GM21447 (cell line): Measurements from ENCODE around the gene LAMTOR2.
"Not testable (repeated sequence)": the region's sequence is repeated elsewhere in the genome, so short reads cannot be mapped to it uniquely, and the experiment has no call there.

Experiments
- ATAC-seq: cut with Tn5 transposase; IDR thresholded peaks from one replicate; pipeline ENCODE4 v1.9.1; 2021; ENCODE audit not compliant: unreplicated experiment

LAMTOR2 gene

DNA sequence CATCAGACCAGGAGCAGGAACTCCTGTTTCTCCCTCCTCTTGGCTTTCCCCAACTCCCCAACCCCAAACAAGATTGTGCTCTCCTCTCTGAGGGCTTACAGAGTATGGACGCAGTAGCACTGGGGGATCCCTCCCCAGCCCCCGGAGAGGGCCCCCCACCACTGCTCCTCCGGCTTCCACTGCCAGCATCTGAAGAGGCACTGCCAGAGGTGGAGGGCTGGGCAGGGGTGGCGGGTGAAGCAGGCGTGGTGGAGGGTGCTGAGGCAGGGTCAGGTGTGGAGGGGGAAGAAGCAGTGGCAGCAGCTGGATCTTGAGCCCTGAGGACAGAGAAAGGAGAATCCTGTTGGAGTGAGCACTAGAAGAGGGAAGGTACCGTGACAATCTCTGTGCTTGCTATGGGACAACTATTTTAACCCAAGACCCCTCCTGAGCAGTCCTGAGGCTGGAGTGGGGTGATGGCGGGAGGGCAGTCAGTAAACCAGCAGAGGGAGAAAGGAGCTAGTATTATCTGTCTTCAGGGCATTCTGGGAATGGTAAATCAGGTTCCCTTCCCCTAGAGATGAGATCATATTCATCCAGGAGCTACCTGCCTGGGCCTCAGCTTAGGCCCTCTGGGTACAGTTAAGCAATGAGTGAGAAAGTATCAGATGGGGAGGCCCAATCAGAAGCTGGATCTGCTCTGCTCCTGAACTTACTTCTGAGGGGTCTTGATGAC, 3.4 kb upstream of the LAMTOR2 start:
- no peak for ATAC-seq

GRCh38 chr1:156052862-156053767, 1.5 kb upstream of the LAMTOR2 start:
- ATAC-seq: no peak

- peak; percentile 31 for ATAC-seq
Observed at GRCh38 chr1:156053768-156054499, 648 bp upstream of the LAMTOR2 start, which contains the start of gene UBQLN4. UBQLN4 (minus strand) TSS chr1:156053798; CDS start chr1:156053701, 97 bp downstream.

DNA sequence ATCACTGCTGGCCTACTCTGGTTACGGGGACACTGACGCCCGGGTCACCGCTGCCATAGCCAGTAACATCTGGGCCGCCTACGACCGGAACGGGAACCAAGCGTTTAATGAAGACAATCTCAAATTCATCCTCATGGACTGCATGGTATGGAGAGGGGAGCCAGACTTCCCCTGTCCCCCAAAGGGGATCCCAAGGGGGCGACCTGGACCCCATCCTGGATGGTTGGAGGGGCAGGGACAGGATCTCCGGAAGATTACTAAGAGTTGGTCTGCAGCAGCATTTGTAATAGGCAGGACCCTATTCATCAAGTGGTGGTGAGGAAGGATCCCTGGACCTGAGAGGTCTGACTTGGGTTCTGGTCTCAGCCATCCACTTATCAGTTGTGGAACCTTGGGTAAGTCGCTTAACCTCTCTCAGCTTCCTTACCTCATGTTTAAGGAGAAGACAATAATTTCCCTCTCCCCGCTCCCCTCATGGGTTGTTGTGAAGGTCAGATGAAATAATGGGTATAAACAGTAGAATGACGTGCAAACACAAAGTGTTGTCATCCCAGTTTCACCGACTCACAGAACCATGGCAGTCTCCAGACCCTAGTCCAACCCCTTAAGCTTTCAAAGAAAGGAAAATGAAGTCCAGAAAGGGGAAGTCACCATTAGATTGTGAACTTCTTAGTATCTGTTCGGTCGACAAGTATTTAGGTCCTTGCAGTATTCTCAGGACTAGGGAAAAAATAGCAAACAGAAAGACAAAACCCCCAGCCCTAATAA, 883 bp downstream of the LAMTOR2 start:
- no peak for ATAC-seq

GRCh38 chr1:156056326-156056849, 1.8 kb downstream of the LAMTOR2 start:
- no peak for ATAC-seq

DNA sequence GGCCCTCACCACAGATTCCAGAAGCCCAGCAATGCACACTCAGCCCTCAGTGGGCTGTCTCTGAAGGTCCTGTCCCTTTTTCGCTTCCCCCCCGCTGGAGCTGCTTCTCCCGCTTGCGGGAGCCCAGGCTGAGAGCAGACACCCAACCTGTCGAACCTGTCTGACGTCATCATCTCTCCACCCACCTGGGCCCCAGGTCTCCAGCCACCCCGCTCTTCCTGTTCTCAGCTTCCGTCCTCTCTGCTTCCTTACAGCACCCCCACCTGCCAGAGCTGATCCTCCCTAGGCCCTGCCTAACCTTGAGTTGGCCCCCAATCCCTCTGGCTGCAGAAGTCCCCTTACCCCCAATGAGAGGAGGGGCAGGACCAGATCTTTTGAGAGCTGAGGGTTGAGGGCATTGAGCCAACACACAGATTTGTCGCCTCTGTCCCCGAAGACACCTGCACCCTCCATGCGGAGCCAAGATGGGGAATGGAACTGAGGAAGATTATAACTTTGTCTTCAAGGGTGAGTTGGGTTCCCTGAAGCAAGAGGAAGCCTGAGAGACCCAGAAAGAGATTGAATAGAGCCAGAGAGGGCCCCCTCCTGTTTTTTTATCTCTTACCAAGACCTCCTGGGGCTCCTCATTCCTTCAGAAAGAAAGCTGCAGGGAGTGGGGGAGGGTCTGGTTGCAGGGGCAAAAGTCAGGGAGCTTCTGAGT, 6.5 kb downstream of the LAMTOR2 start, which contains the start of gene RAB25:
TSS of gene RAB25 (plus strand) at position 224 of the 700 bp plus-strand sequence. CDS start at position 465, 241 bp downstream.
- no peak for ATAC-seq

GRCh38 chr1:156062189-156062588, 7.6 kb downstream of the LAMTOR2 start:
- ATAC-seq: no peak

DNA sequence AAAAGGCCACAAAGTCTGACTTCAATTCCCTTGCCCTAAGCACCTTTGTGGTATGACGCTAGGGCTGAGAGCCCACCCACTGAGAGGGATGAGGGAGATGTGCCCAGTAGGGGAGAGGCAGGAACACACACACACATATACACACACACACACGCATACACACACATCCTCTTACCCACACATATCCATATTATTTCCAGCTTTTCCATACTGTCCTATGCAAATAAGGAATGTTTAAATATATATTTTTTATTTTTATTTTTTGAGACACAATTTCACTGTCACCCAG, 9.4 kb downstream of the LAMTOR2 start:
- ATAC-seq: no peak

GRCh38 chr1:156064615-156065014, 10.0 kb downstream of the LAMTOR2 start:
- no peak for ATAC-seq

DNA sequence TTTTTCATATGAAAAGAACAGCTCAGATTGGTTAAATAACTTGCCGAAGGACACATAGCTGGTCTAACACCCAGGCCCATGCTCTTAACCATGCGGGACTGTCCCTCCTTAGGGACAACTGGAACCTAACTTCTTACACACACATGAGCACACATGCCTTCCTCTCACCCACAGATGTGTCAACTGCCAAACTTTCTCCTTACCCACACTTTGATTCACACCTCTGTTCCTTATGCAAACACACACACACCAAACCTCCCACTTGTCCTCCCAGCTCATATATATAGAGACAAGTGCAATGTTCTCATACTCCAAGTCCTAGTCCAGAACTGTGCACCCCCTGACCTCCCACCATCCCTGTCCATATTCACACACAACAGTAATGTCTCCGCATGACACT, 10.6 kb downstream of the LAMTOR2 start:
- no peak for ATAC-seq

- no peak for ATAC-seq
Observed at GRCh38 chr1:156065871-156066270, 11.3 kb downstream of the LAMTOR2 start.

GRCh38 chr1:156067262-156067661, 12.7 kb downstream of the LAMTOR2 start:
- ATAC-seq: no peak

GRCh38 chr1:156069490-156070455, 15.2 kb downstream of the LAMTOR2 start:
- ATAC-seq: no peak

DNA sequence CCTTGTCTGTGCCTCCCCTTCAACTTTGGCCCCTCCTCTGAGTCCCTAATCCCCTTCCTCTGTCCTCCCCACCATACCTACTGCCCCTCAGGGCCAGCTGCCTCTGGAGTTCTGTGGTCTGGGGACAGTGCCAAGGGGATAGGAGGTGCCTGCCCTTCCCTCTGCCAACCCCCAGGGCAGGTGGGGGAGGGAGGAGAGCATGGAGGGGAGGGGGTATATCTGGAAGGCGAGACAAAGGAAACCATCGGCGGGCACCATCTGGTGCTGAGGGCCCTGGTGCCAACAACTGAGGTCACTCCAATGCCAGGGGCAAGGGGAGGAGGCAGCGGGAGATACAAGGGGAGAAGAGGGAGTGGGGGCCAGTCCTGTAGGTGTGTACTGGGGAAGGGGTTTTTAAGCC, 16.0 kb downstream of the LAMTOR2 start:
- no peak for ATAC-seq

GRCh38 chr1:156071332-156071816, 16.8 kb downstream of the LAMTOR2 start:
- ATAC-seq: not testable (repeated sequence)

- ATAC-seq: no peak
Observed at GRCh38 chr1:156072251-156072650, 17.7 kb downstream of the LAMTOR2 start.

DNA sequence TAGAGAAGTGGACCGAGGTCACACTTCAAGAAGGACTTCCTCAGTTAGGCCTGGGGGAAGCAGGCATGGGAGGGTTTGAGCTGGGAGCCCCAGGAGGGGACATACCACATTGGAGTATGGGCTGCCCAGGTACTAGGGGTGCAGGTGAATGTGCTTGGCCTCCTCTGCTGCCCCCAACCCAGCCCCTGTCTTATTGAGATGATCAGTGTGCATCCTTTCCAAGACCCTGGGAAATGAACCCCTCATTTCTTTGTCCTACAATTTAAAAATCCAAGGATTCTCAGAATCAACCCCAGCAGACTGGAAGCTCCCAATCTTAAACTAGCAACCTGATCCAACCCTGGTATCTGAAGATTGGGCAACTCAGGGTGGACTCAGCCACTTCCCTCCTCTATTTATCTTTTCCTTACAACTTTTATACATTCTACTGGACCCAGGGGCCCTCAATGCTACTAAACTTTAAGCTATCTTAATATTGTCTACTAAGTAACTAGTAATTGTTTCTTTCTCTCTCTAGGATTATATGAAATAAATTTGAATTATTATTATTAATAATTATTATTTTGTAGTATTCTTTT, 18.6 kb downstream of the LAMTOR2 start:
- ATAC-seq: no peak

GRCh38 chr1:156073740-156074139, 19.2 kb downstream of the LAMTOR2 start:
- ATAC-seq: no peak
